PC-9 (cell line): ENCODE results near the gene SLX9.

Experiments
- EZH2 ChIP-seq: fragments of 200-600 bp; sonication (generic); IDR thresholded peaks from 2 replicates; pipeline ENCODE4 v1.8.0; 2017; ENCODE audit warnings: antibody characterized with exemption, low read depth
- TF ChIP-seq, protein P1 (sequence below): fragments of 200-600 bp; sonication (generic); conservative IDR thresholded peaks from 2 replicates; pipeline ENCODE4 v1.6.1; 2017; ENCODE audit warnings: mixed run types, antibody characterized with exemption, mild to moderate bottlenecking, moderate library complexity

DNA sequence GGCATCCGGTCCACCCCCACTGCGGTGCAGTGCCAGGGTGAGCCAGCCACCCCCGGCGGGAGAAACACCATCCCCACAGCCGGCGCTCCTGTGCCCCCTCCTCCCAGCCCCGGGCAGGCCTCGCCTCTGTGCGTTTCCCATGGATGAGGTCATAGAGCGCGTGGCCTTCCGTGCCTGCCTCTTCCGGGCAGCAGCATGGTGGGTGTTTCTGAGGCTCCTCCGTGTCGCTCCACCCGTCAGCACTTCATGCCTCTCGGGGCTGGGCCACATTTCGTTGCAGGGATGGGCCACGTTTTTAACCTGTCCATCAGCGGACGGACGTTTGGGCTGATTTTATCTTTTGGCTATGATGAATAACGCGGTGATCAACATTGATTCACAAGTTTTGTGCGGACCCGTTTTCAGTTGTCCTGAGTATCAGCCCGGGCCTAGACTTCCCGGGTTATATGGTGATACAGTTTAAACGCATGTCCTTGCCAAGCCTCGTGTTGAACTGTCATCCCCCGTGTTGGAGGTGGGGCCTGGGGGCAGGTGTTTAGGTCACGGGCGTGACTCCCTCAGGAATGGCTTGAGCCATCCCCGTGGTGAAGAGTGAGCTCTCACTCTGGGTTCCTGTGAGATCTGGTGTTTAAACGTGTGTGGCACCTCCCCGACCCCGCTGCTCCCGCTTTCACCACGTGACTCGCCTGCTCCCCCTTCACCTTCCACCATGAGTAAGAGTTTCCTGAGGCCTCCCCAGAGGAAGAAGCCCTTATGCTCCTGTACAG, 64.8 kb downstream of the SLX9 start:
- TF ChIP-seq, protein P1, sequence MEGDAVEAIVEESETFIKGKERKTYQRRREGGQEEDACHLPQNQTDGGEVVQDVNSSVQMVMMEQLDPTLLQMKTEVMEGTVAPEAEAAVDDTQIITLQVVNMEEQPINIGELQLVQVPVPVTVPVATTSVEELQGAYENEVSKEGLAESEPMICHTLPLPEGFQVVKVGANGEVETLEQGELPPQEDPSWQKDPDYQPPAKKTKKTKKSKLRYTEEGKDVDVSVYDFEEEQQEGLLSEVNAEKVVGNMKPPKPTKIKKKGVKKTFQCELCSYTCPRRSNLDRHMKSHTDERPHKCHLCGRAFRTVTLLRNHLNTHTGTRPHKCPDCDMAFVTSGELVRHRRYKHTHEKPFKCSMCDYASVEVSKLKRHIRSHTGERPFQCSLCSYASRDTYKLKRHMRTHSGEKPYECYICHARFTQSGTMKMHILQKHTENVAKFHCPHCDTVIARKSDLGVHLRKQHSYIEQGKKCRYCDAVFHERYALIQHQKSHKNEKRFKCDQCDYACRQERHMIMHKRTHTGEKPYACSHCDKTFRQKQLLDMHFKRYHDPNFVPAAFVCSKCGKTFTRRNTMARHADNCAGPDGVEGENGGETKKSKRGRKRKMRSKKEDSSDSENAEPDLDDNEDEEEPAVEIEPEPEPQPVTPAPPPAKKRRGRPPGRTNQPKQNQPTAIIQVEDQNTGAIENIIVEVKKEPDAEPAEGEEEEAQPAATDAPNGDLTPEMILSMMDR: no peak
- TF ChIP-seq EZH2: no peak
